Breast epithelium (tissue), 4 donors: ENCODE results near the gene INSR. TPM values are rescaled to one million over a fixed set of nuclear protein-coding genes. Genes with fewer than 3 reads are reported as not detected.

Experiments
- DNase-seq, 2 donors: peaks; one replicate each; pipeline ENCODE4 v3.0.0-alpha.2; 2019; ENCODE audit warnings: low spot score in 2 of 2
- H3K27ac ChIP-seq, 2 donors: fragments of 200-600 bp; sonication (generic) in 1 of 2; one replicate each; pipeline ENCODE4 v1.5.1; 2016 to 2019; ENCODE audit warnings: mild to moderate bottlenecking in 1 of 2
- H3K27me3 ChIP-seq, 2 donors: fragments of 200-600 bp; sonication (generic) in 1 of 2; one replicate each; pipeline versions ENCODE4 v1.5.1 to v1.6.0; 2017 to 2019; ENCODE audit warnings: control low read depth in 1 of 2, mild to moderate bottlenecking in 1 of 2
- H3K36me3 ChIP-seq: fragments of 200-600 bp; one replicate; pipeline ENCODE4 v1.5.1; 2019
- H3K4me1 ChIP-seq, 2 donors: fragments of 200-600 bp; sonication (generic); one replicate each; pipeline ENCODE4 v1.5.1; 2016 to 2019; ENCODE audit warnings: control low read depth in 1 of 2
- H3K4me3 ChIP-seq, 3 donors: fragments of 200-600 bp; sonication (generic); 1 replicate in 2 of 3; 2 replicates in 1 of 3; pipeline ENCODE4 v1.5.1; 2016 to 2019; ENCODE audit warnings: mild to moderate bottlenecking in 3 of 3, moderate library complexity in 2 of 3
- H3K9me3 ChIP-seq, 2 donors: fragments of 200-600 bp; sonication (generic) in 1 of 2; one replicate each; pipeline ENCODE4 v1.5.1; 2016 to 2019; ENCODE audit warnings: control low read depth in 1 of 2
- POLR2A ChIP-seq: fragments of 450-650 bp; IDR thresholded peaks from one replicate; pipeline ENCODE4 v1.6.1; 2016; ENCODE audit warnings: antibody characterized with exemption, mild to moderate bottlenecking, moderate library complexity
- POLR2AphosphoS5 ChIP-seq, 3 donors: sonication (generic); formaldehyde crosslinking; IDR thresholded peaks; one replicate each; pipeline ENCODE4 v1.6.1; 2017; ENCODE audit warnings: antibody characterized with exemption in 3 of 3
- intact Hi-C: fragments of 100-400 bp; cut with DNase I; formaldehyde crosslinking; loops from one replicate; pipeline ENCODE4 v1.15.1; 2023; ENCODE audit warnings: low total_unique reads
- total RNA-seq, 3 donors: library from RNA; depleted of rRNA; stranded (reverse); fragments of >200 nt; gene quantifications; one replicate each; pipeline ENCODE4 v1.1.0, GENCODE V29; 2016
- TF ChIP-seq, protein P1 (sequence below), 3 donors: fragments of 450-650 bp; IDR thresholded peaks; one replicate each; pipeline ENCODE4 v1.5.1; 2016 to 2017; ENCODE audit warnings: antibody characterized with exemption in 3 of 3, mild to moderate bottlenecking in 3 of 3, moderate library complexity in 3 of 3

The INSR gene
- total RNA-seq, 3 donors from 2014 or later, result 66.3 to 108 (median 104) TPM

DNA sequence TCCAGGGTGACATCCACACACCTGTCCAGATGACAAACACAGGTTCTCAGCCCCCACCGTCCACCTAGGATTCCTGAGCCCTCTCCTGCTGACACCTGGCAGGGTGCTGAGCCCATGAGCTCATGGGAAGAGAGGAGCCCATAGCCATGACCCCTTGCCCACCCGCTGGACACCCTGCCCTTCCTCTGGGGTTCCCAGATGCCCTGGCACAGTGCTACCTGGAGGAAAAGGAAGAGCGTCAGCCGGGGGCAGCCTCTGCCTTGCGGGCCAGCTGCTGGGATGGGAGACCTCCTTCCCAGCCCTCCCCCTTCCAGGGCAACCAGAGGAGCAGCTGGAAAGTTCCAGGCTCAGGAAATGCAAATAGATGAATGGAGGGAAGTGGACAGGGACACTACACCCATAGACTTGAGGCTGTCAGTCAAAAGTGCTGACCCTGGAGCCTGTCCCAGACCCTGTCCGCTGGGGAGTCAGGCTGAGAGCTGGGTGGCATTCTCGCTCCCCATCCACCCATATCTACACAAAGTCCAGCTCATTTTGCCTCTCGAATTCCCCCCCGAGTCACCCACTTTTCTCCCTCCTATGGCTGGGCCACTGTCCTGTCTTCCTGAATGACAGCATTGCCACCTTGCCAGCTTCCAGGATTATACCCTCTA lies 42.2 kb upstream of the INSR start:
- H3K9me3 ChIP-seq, result no peaks in the 10 kb centered on the region
- no peak overlapping the region for H3K4me3 ChIP-seq
- intact Hi-C loops, result no loop called here
- no peak for DNase-seq
- no peak overlapping the region for H3K27ac ChIP-seq
- H3K4me1 ChIP-seq, result no peaks in the 10 kb centered on the region
- TF ChIP-seq POLR2A (no peak), POLR2AphosphoS5 (IDR thresholded peaks at IDR 0.05) (no peak)
- TF ChIP-seq, protein P1, sequence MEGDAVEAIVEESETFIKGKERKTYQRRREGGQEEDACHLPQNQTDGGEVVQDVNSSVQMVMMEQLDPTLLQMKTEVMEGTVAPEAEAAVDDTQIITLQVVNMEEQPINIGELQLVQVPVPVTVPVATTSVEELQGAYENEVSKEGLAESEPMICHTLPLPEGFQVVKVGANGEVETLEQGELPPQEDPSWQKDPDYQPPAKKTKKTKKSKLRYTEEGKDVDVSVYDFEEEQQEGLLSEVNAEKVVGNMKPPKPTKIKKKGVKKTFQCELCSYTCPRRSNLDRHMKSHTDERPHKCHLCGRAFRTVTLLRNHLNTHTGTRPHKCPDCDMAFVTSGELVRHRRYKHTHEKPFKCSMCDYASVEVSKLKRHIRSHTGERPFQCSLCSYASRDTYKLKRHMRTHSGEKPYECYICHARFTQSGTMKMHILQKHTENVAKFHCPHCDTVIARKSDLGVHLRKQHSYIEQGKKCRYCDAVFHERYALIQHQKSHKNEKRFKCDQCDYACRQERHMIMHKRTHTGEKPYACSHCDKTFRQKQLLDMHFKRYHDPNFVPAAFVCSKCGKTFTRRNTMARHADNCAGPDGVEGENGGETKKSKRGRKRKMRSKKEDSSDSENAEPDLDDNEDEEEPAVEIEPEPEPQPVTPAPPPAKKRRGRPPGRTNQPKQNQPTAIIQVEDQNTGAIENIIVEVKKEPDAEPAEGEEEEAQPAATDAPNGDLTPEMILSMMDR (IDR thresholded peaks at IDR 0.05), result no peak
- no peaks in the 10 kb centered on the region for H3K27me3 ChIP-seq
- no peaks in the 10 kb centered on the region for H3K36me3 ChIP-seq

DNA sequence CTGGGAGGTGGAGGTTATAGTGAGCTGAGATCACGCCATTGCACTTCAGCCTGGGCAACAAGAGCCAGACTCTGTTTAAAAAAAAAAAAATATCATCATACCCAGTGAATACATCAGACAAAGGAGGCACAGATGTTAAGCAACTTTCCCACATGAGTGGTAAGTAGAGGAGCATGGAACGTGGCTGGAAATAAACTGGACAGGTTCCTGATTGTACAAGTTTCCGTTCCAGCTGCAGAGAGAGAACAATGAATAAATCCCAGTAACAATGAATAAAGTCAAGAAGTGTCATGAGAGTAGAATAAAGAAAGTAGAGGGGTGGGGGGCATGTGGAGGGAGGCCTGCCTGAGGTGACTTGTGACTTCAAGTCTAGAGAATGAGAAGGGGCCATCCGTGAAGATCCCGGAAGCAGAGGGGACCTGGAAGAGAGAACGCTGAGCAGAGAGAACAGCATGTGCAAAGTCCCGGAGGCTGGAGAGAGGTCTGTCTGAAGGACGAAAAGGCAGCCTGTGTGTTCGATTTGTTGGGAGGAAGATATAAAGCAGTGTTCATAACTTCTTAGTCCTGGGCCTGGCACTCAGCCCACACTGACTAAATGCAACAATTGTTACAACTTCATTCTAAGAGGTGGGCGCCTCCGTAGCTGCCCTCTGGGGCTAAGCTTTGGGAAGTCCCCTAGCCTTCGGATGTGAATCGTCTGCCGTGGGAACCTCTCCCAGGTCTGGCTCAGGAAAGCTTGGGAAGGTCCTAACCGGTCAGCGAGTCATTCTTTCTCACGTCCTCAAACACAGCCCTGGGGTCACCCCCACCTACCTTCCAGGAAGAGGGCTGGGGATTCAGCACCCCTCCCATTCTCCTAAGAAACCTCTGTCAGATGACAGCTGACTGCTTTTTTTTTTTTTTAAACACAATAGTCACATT lies 39.2 kb upstream of the INSR start:
- intact Hi-C loops, result no loop called here
- H3K27me3 ChIP-seq, result no peaks in the 10 kb centered on the region
- DNase-seq, result no peak

DNA sequence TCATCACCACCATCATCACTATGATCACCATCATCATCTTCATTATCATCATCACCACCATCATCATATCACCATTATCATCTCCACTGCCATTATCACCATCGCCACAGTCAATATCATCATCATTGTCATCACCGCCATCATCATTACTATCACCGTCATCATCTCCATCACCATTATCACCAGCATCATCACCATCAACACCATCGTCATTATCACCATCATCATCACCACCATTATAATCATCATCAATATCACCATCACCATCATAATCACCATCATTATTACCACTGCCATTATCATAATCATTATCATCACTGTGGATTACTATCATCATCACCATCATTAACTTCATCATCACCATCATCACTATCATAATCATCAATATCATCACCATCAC lies 37.2 kb upstream of the INSR start:
- TF ChIP-seq, protein P1 (IDR thresholded peaks at IDR 0.05), result no peak
- TF ChIP-seq POLR2A, result no peak
- no peak for TF ChIP-seq POLR2AphosphoS5 (IDR thresholded peaks at IDR 0.05)
- intact Hi-C loops, result no loop called here
- H3K27me3 ChIP-seq, result no peaks in the 10 kb centered on the region
- no peaks in the 10 kb centered on the region for H3K36me3 ChIP-seq
- H3K4me1 ChIP-seq, result no peaks in the 10 kb centered on the region
- no peaks in the 10 kb centered on the region for H3K9me3 ChIP-seq
- DNase-seq, result no peak
- no peak overlapping the region for H3K27ac ChIP-seq
- H3K4me3 ChIP-seq, result no peak overlapping the region

More for the DNA sequence above, 39.2 kb upstream of the INSR start:
- no peaks in the 10 kb centered on the region for H3K4me1 ChIP-seq
- peak overlapping the region; percentile 40 to 66 for H3K27ac ChIP-seq
- H3K4me3 ChIP-seq, result peak overlapping the region in 1 of 3 donors; percentile 3
- no peaks in the 10 kb centered on the region for H3K9me3 ChIP-seq
- TF ChIP-seq POLR2AphosphoS5 (IDR thresholded peaks at IDR 0.05), result no peak
- TF ChIP-seq, protein P1 (IDR thresholded peaks at IDR 0.05), result no peak
- TF ChIP-seq POLR2A, result no peak
- no peaks in the 10 kb centered on the region for H3K36me3 ChIP-seq

DNA sequence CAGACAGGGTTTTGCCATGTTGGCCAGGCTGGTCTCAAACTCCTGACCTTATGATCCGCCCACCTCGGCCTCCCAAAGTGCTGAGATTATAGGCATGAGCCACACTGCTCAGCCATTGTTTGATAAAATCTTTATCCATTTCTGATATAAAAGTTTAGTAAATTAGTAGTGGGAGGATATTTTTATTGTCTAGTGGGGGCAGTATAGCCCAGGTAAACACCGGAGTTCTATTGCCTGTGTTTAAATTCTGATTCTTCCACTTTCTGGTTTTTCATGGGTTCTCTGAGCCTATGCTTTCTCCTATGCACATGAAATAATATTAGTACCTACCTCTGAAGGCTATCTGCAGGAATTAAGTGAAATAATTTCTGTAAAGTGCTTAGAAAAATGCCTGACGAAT lies 34.4 kb upstream of the INSR start:
- Histone ChIP-seq H3K4me3 (no peak overlapping the region), H3K4me1 (no peaks in the 10 kb centered on the region), H3K36me3 (no peaks in the 10 kb centered on the region), H3K9me3 (no peaks in the 10 kb centered on the region), H3K27me3 (no peaks in the 10 kb centered on the region), H3K27ac (no peak overlapping the region)
- intact Hi-C loops, result no loop called here
- TF ChIP-seq, protein P1 (IDR thresholded peaks at IDR 0.05), result no peak
- no peak for DNase-seq

DNA sequence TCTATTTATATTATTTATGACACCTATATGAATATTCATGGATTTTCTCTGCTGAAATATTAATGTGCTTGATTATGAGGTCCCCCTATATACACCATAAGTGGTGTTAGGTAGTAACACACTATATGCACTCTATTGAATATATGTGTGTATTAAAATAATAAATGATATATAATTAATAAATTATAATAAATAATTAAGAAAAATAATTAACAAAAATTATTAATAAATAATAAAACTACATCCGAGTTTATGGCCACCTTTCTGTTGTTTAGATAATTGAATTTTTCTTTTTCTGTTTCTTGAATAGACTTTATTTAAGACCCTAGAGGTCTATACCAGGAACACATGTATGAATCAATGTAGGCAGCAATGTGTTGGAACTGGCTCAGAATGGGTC lies 33.6 kb upstream of the INSR start:
- no peak for TF ChIP-seq POLR2AphosphoS5 (IDR thresholded peaks at IDR 0.05)
- TF ChIP-seq, protein P1 (IDR thresholded peaks at IDR 0.05), result no peak
- no peak for TF ChIP-seq POLR2A
- DNase-seq, result no peak
- no peak overlapping the region for H3K27ac ChIP-seq
- H3K4me1 ChIP-seq, result no peaks in the 10 kb centered on the region
- H3K9me3 ChIP-seq, result no peaks in the 10 kb centered on the region
- no peaks in the 10 kb centered on the region for H3K27me3 ChIP-seq
- no peak overlapping the region for H3K4me3 ChIP-seq
- H3K36me3 ChIP-seq, result no peaks in the 10 kb centered on the region
- intact Hi-C loops, result no loop called here
